Fibroblast of lung (primary cell): Measurements from ENCODE around the gene SLC35F4. TPM values are rescaled to one million over a fixed set of nuclear protein-coding genes. Genes with fewer than 3 reads are reported as not detected.

Experiments used
- DNase-seq, 2 donors: peaks; one replicate each; pipeline versions ENCODE4 v3.0.0 to v3.0.0-alpha.2; 2010; ENCODE audit warnings: low read depth in 2 of 2
- H2AFZ ChIP-seq: 2 replicates; pipeline ENCODE4 v1.5.1; 2012; ENCODE audit warnings: low read length, control low read depth, inconsistent platforms
- H3K27ac ChIP-seq: 2 replicates; pipeline ENCODE4 v1.5.1; 2011; ENCODE audit warnings: low read length, control low read depth; ENCODE audit not compliant: insufficient read depth
- H3K27me3 ChIP-seq: 2 replicates; pipeline ENCODE4 v1.5.1; 2011; ENCODE audit warnings: mild to moderate bottlenecking, low read length; ENCODE audit not compliant: control insufficient read depth, insufficient read depth
- H3K36me3 ChIP-seq: 2 replicates; pipeline ENCODE4 v1.5.1; 2011; ENCODE audit warnings: low read length; ENCODE audit not compliant: control insufficient read depth, insufficient read depth
- H3K4me1 ChIP-seq: 2 replicates; pipeline ENCODE4 v1.5.1; 2011; ENCODE audit warnings: low read length; ENCODE audit not compliant: control insufficient read depth, insufficient read depth; ENCODE audit errors: extremely low read depth
- H3K4me2 ChIP-seq: 2 replicates; pipeline ENCODE4 v1.5.1; 2011; ENCODE audit warnings: low read length, control low read depth; ENCODE audit not compliant: insufficient read depth; ENCODE audit errors: extremely low read depth
- H3K4me3 ChIP-seq, 4 experiments: fragments of 200-600 bp in 1 of 4; sonication (generic) in 1 of 4; replicated peaks in 1 of 4; 2 replicates each; pipeline ENCODE4 v1.5.1; 2011 to 2016; ENCODE audit warnings: low read length in 4 of 4, low read depth in 3 of 4, mild to moderate bottlenecking in 3 of 4, control low read depth in 2 of 4, inconsistent platforms in 1 of 4, mixed read lengths in 1 of 4; ENCODE audit not compliant: insufficient read depth in 1 of 4; ENCODE audit errors: control extremely low read depth in 1 of 4
- H3K79me2 ChIP-seq: 2 replicates; pipeline ENCODE4 v1.5.1; 2012; ENCODE audit warnings: mild to moderate bottlenecking, low read length, inconsistent platforms; ENCODE audit not compliant: control insufficient read depth, insufficient read depth
- H3K9ac ChIP-seq: 2 replicates; pipeline ENCODE4 v1.5.1; 2011; ENCODE audit warnings: mild to moderate bottlenecking, low read length, control low read depth; ENCODE audit not compliant: insufficient read depth
- H3K9me3 ChIP-seq: 2 replicates; pipeline ENCODE4 v1.5.1; 2012; ENCODE audit warnings: low read depth, low read length; ENCODE audit not compliant: control insufficient read depth, insufficient read depth
- H4K20me1 ChIP-seq: 2 replicates; pipeline ENCODE4 v1.5.1; 2011; ENCODE audit warnings: low read length; ENCODE audit not compliant: control insufficient read depth, insufficient read depth; ENCODE audit errors: extremely low read depth
- CTCF ChIP-seq, 2 donors: IDR thresholded peaks in 1 of 2; conservative IDR thresholded peaks in 1 of 2; 1 replicate in 1 of 2; 2 replicates in 1 of 2; pipeline ENCODE4 v1.5.1; 2011 to 2012; ENCODE audit warnings: low read length in 2 of 2, control low read depth in 1 of 2, inconsistent platforms in 1 of 2, low read depth in 1 of 2, mild to moderate bottlenecking in 1 of 2
- EZH2 ChIP-seq: IDR thresholded peaks from 2 replicates; pipeline ENCODE4 v1.5.1; 2012; ENCODE audit warnings: low read length, control low read depth, mild to moderate bottlenecking; ENCODE audit errors: missing control alignments
- polyA plus RNA-seq, 2 donors: library from polyadenylated mRNA; depleted of rRNA in 1 of 2; stranded (reverse) in 1 of 2; unstranded in 1 of 2; fragments of >200 nt; gene quantifications; 2 replicates each; pipeline ENCODE4 v1.2.1, GENCODE V29; 2011 to 2012; ENCODE audit warnings: missing spikeins in 1 of 2
- total RNA-seq: library from RNA; depleted of rRNA; stranded (reverse); fragments of >200 nt; gene quantifications from 2 replicates; pipeline ENCODE4 v1.2.1, GENCODE V29; 2014

The SLC35F4 gene
- total and polyA plus RNA-seq, 2 donors (not counting 1 experiment from before 2014, with no cell fraction given) = not detected

DNA sequence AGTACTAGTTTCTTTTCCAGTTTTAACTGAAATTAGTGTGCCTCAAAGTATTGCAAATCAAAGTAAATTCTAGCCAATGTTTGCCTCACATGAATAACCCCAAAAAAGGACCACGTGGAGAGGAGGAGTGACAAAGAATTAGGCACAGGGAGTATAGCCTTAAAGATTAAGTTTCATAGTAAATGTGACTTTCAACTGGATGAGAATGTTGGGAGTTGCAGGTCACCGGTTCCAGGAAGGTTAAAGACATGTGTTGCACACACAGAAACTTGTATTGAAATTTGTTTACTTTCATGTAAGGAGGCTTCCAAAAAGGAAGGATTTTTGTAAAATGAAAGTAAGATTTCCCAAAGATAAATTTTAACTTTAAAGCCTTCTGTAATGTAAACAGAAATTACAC lies 283.1 kb downstream of the SLC35F4 start:
- Histone ChIP-seq H3K27me3 (no peaks in the 10 kb centered on the region), H2AFZ (no peak overlapping the region), H4K20me1 (no peaks in the 10 kb centered on the region), H3K9ac (no peak overlapping the region), H3K9me3 (no peaks in the 10 kb centered on the region), H3K4me2 (no peak overlapping the region), H3K4me3 (no peak overlapping the region), H3K4me1 (no peaks in the 10 kb centered on the region), H3K79me2 (no peaks in the 10 kb centered on the region), H3K36me3 (no peaks in the 10 kb centered on the region), H3K27ac (no peak overlapping the region)
- no peak for TF ChIP-seq EZH2
- no peak for TF ChIP-seq CTCF (conservative IDR thresholded peaks at IDR 0.05 in 1 of 2, IDR thresholded peaks at IDR 0.05 in 1 of 2; ENCODE audit: low read depth in 1 of 2, low read length in 2 of 2)
- no peak for DNase-seq

- no peaks in the 10 kb centered on the region for H4K20me1 ChIP-seq
- no peak overlapping the region for H2AFZ ChIP-seq
- no peak overlapping the region for H3K27ac ChIP-seq
- H3K4me1 ChIP-seq = no peaks in the 10 kb centered on the region
- no peaks in the 10 kb centered on the region for H3K79me2 ChIP-seq
- no peak overlapping the region for H3K4me3 ChIP-seq
- DNase-seq = no peak
- no peak overlapping the region for H3K9ac ChIP-seq
- TF ChIP-seq CTCF (conservative IDR thresholded peaks at IDR 0.05 in 1 of 2, IDR thresholded peaks at IDR 0.05 in 1 of 2; ENCODE audit: low read depth in 1 of 2, low read length in 2 of 2) = no peak
- no peak for TF ChIP-seq EZH2
- no peaks in the 10 kb centered on the region for H3K27me3 ChIP-seq
- H3K36me3 ChIP-seq = no peaks in the 10 kb centered on the region
- H3K9me3 ChIP-seq = no peaks in the 10 kb centered on the region
- no peak overlapping the region for H3K4me2 ChIP-seq
Observed at GRCh38 chr14:57578801-57579200, 287.1 kb downstream of the SLC35F4 start.

DNA sequence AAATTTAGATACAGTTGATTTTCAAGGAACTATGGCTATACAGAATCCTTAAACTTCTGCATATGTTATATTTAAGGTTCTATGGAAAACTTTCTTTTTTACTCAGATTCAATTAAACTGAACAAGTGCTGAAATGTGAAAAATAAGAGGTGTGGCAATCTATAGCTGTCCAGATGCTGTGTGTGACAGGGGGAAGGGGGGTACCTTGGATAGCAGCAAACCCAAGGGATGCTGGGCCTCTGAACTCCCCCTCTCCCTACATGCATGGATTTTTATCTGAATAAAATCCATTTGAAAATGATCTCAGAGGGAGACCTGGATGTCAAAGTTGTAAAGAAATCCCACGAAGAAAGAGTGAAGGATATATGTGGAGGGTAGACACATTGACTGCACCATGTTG lies 289.4 kb downstream of the SLC35F4 start:
- H3K9ac ChIP-seq = no peak overlapping the region
- H3K27ac ChIP-seq = no peak overlapping the region
- H3K4me2 ChIP-seq = no peak overlapping the region
- H3K79me2 ChIP-seq = no peaks in the 10 kb centered on the region
- H3K4me3 ChIP-seq = no peak overlapping the region
- DNase-seq = no peak
- H4K20me1 ChIP-seq = no peaks in the 10 kb centered on the region
- H3K9me3 ChIP-seq = no peaks in the 10 kb centered on the region
- H3K27me3 ChIP-seq = no peaks in the 10 kb centered on the region
- H3K36me3 ChIP-seq = no peaks in the 10 kb centered on the region
- no peak overlapping the region for H2AFZ ChIP-seq
- H3K4me1 ChIP-seq = no peaks in the 10 kb centered on the region
- no peak for TF ChIP-seq EZH2
- no peak for TF ChIP-seq CTCF (conservative IDR thresholded peaks at IDR 0.05 in 1 of 2, IDR thresholded peaks at IDR 0.05 in 1 of 2; ENCODE audit: low read depth in 1 of 2, low read length in 2 of 2)
